Epithelial cell of proximal tubule (primary cell): ENCODE data around the gene SYPL2. TPM values are rescaled to one million over a fixed set of nuclear protein-coding genes. Genes with fewer than 3 reads are reported as not detected.

ENCODE experiments used
- DNase-seq: peaks from one replicate; pipeline ENCODE4 v3.0.0-alpha.2; 2011; ENCODE audit warnings: low read depth
- H3K4me3 ChIP-seq: 2 replicates; pipeline ENCODE4 v1.5.1; 2011; ENCODE audit warnings: low read depth, mild to moderate bottlenecking, low read length
- total RNA-seq: library from RNA; depleted of rRNA; stranded (reverse); fragments of >200 nt; gene quantifications from 2 replicates; pipeline ENCODE4 v1.2.3, GENCODE V29; 2015
- TF ChIP-seq, protein P1 (sequence below): conservative IDR thresholded peaks from 2 replicates; pipeline ENCODE4 v1.5.1; 2012; ENCODE audit warnings: low read depth, mild to moderate bottlenecking, low read length

Gene SYPL2
- total RNA-seq, 1 donor from 2014 or later = 0.12 TPM

DNA sequence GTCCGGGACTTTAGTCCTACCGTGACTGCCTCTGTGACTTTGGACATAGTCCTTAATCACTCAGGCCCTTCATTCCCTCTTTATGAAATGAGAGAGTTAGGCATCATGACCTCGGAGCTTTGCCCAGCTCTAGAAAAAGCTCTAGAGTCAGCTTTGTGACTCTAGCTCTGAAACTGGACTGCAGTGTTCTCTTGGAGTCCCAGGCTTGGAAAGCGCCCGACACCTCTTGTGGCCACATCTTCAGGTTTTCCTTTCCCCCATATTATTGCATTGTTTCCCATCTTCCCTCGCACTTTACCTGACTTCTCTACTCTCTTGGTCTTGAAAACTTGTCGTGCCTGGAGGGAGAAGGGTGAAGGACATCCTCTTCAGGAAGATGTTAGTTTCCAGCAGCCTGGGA is 55.7 kb downstream of the SYPL2 start:
- no peak for DNase-seq

GRCh38 chr1:109523706-109524105 is 57.4 kb downstream of the SYPL2 start:
- no peak for DNase-seq
- TF ChIP-seq, protein P1, sequence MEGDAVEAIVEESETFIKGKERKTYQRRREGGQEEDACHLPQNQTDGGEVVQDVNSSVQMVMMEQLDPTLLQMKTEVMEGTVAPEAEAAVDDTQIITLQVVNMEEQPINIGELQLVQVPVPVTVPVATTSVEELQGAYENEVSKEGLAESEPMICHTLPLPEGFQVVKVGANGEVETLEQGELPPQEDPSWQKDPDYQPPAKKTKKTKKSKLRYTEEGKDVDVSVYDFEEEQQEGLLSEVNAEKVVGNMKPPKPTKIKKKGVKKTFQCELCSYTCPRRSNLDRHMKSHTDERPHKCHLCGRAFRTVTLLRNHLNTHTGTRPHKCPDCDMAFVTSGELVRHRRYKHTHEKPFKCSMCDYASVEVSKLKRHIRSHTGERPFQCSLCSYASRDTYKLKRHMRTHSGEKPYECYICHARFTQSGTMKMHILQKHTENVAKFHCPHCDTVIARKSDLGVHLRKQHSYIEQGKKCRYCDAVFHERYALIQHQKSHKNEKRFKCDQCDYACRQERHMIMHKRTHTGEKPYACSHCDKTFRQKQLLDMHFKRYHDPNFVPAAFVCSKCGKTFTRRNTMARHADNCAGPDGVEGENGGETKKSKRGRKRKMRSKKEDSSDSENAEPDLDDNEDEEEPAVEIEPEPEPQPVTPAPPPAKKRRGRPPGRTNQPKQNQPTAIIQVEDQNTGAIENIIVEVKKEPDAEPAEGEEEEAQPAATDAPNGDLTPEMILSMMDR = no peak
- no peak overlapping the region for H3K4me3 ChIP-seq

More for the DNA sequence above, 55.7 kb downstream of the SYPL2 start:
- TF ChIP-seq, protein P1 = no peak
- no peak overlapping the region for H3K4me3 ChIP-seq

GRCh38 chr1:109527098-109527811 is 60.9 kb downstream of the SYPL2 start:
- H3K4me3 ChIP-seq = no peak overlapping the region

DNA sequence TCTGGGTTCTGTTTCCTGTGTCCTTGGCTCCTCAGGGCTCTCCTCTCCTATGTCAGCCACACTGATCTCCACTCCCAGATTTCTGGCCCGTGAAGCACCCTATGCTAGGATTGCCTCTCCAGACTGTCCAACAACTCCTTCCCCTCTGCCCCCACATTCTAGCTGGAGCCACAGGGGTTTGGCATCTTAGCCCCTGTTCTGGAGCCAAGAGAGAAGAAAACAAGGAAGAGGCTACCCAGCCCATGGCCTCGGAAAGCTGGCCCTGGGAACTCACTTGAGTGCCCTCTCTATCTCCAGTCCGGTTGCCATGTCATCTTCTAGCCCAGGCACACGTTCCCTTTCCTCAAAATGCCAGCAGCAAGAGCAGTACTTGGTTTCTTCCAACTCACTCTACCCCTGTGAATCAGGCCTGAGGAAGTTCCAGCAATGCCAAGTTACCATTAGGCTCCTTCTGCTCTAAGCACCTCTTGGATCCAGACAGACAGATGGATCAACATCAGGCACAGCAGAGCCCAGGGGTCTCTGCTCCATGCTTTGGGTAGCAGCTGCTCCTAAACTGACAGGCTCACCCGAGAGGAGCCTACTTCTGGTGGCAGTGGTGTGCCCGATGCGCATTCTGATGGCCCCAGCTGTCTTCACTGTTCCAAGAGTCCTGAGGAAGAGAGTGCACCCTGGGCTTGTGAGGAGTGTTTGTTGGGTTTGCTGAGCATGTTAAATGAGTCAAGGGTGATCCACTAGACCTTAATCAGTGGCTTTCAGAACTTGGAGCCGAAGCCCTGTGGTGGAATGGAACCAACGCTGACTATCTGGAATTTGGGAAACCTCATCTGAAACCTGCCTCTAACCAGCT is 61.7 kb downstream of the SYPL2 start:
- TF ChIP-seq, protein P1 = no peak
- H3K4me3 ChIP-seq = no peak overlapping the region
- DNase-seq = no peak

More at GRCh38 chr1:109527098-109527811, 60.9 kb downstream of the SYPL2 start:
- DNase-seq = no peak
- TF ChIP-seq, protein P1 = no peak

GRCh38 chr1:109528712-109529111 is 62.4 kb downstream of the SYPL2 start:
- TF ChIP-seq, protein P1 = no peak
- no peak overlapping the region for H3K4me3 ChIP-seq
- DNase-seq = no peak

- no peak for DNase-seq
- TF ChIP-seq, protein P1 = no peak
- no peak overlapping the region for H3K4me3 ChIP-seq
These were observed 63.6 kb downstream of the SYPL2 start for GRCh38 chr1:109529881-109530456.
